Measurements from ENCODE around the gene FAM3D. TPM values are rescaled to one million over a fixed set of nuclear protein-coding genes. Genes with fewer than 3 reads are reported as not detected.

Gene FAM3D
- total RNA-seq, 1 donor from 2014 or later = 0.11 TPM

GRCh38 chr3:58691997-58692396, 25.4 kb upstream of the FAM3D start:
- peaks cover 38% of the 10 kb centered on the region for H3K9me3 Mint-ChIP-seq

DNA sequence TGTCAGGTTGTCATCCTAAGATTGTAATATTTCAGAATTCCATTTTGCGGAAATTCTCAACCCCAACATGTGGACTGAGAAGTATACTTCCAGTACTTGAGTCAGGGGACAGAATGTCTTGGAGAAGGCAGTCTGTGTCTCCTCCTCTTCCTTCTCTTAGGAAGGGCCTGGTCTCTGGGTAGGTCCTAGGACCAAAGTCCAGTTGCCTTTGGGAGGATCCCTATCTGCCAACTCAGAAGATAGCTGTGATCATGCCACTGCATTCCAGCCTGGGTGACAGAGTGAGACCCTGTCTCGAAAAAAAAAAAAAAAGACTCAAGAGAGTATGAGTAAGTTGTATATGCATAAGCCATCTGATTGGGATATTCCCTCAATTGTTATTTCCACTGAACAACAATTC, 23.9 kb upstream of the FAM3D start:
- no peaks in the 10 kb centered on the region for H3K27me3 ChIP-seq
- Mint-ChIP-seq H3K27ac (no peak overlapping the region), H3K4me3 (no peak overlapping the region), H3K27me3 (ENCODE audit: insufficient read depth, low read depth) (peaks cover 5% of the 10 kb centered on the region), H3K4me1 (no peaks in the 10 kb centered on the region), H3K36me3 (no peaks in the 10 kb centered on the region), H3K9me3 (peaks cover 47% of the 10 kb centered on the region)
- H3K4me1 ChIP-seq = no peaks in the 10 kb centered on the region
- no peak overlapping the region for H2AFZ ChIP-seq (replicated peaks)
- DNase-seq (ENCODE audit: low spot score) = no peak
- H3K36me3 ChIP-seq = no peaks in the 10 kb centered on the region
- peaks cover 27% of the 10 kb centered on the region for H3K9me3 ChIP-seq (ENCODE audit: low read depth)
- H3K4me2 ChIP-seq = no peak overlapping the region
- H3K79me2 ChIP-seq (ENCODE audit: low read depth) = no peaks in the 10 kb centered on the region
- H3K27ac ChIP-seq = no peak overlapping the region
- no peaks in the 10 kb centered on the region for H4K20me1 ChIP-seq (ENCODE audit: low read depth)
- TF ChIP-seq CTCF (IDR thresholded peaks at IDR 0.05) (no peak), EZH2phosphoT487 (IDR thresholded peaks at IDR 0.05) (no peak)
- H3K4me3 ChIP-seq = no peak overlapping the region
- no peaks in the 10 kb centered on the region for H3F3A ChIP-seq (ENCODE audit: low read depth)
- H3K9ac ChIP-seq = no peak overlapping the region

More at GRCh38 chr3:58691997-58692396, 25.4 kb upstream of the FAM3D start:
- Histone ChIP-seq H3K9me3 (ENCODE audit: low read depth) (peaks cover 27% of the 10 kb centered on the region), H3K4me1 (no peaks in the 10 kb centered on the region), H2AFZ (replicated peaks) (no peak overlapping the region), H3K27ac (no peak overlapping the region), H3K27me3 (no peaks in the 10 kb centered on the region), H3K36me3 (no peaks in the 10 kb centered on the region), H3K9ac (no peak overlapping the region), H4K20me1 (ENCODE audit: low read depth) (no peaks in the 10 kb centered on the region), H3F3A (ENCODE audit: low read depth) (no peaks in the 10 kb centered on the region), H3K79me2 (ENCODE audit: low read depth) (no peaks in the 10 kb centered on the region), H3K4me2 (no peak overlapping the region), H3K4me3 (no peak overlapping the region)
- Mint-ChIP-seq H3K27me3 (ENCODE audit: insufficient read depth, low read depth) (peaks cover 5% of the 10 kb centered on the region), H3K4me1 (no peaks in the 10 kb centered on the region), H3K27ac (no peak overlapping the region), H3K36me3 (no peaks in the 10 kb centered on the region), H3K4me3 (no peak overlapping the region)
- DNase-seq (ENCODE audit: low spot score) = peak; percentile 70
- TF ChIP-seq EZH2phosphoT487 (IDR thresholded peaks at IDR 0.05) = no peak
- no peak for TF ChIP-seq EZH2 (IDR thresholded peaks at IDR 0.05)
- no peak for TF ChIP-seq CTCF (IDR thresholded peaks at IDR 0.05)

DNA sequence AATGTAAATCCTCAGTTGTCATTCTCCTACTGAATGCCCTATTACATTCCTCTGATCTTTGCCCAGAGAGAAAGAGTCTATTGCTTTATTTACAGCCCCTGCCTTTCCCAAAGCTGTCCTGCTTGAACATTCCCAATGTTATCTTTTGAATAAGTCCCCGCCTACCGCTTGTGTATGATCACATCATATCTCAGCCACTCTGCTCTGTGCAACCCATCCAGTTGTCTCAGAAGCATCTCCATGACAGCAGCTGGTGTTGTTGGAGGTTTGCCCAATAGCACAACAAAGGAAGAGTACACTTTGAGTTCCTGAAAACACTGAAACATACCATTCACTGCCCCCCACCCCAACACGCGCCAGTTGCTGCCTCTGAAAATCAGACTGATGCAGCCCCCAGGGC, 22.0 kb upstream of the FAM3D start:
- Mint-ChIP-seq H3K4me1 (no peaks in the 10 kb centered on the region), H3K27ac (no peak overlapping the region), H3K4me3 (no peak overlapping the region), H3K9me3 (peaks cover 44% of the 10 kb centered on the region), H3K27me3 (ENCODE audit: insufficient read depth, low read depth) (peaks cover 9% of the 10 kb centered on the region), H3K36me3 (no peaks in the 10 kb centered on the region)
- no peaks in the 10 kb centered on the region for H3K27me3 ChIP-seq
- no peaks in the 10 kb centered on the region for H3F3A ChIP-seq (ENCODE audit: low read depth)
- no peaks in the 10 kb centered on the region for H3K4me1 ChIP-seq
- H2AFZ ChIP-seq (replicated peaks) = no peak overlapping the region
- DNase-seq (ENCODE audit: low spot score) = no peak
- H4K20me1 ChIP-seq (ENCODE audit: low read depth) = no peaks in the 10 kb centered on the region
- H3K27ac ChIP-seq = no peak overlapping the region
- no peak overlapping the region for H3K9ac ChIP-seq
- H3K36me3 ChIP-seq = no peaks in the 10 kb centered on the region
- H3K4me3 ChIP-seq = no peak overlapping the region
- H3K4me2 ChIP-seq = no peak overlapping the region
- TF ChIP-seq CTCF (IDR thresholded peaks at IDR 0.05) (no peak), EZH2 (IDR thresholded peaks at IDR 0.05) (no peak), EZH2phosphoT487 (IDR thresholded peaks at IDR 0.05) (no peak)
- H3K79me2 ChIP-seq (ENCODE audit: low read depth) = no peaks in the 10 kb centered on the region
- peaks cover 25% of the 10 kb centered on the region for H3K9me3 ChIP-seq (ENCODE audit: low read depth)
